ENCODE measurements around the gene NMNAT2. TPM values are rescaled to one million over a fixed set of nuclear protein-coding genes. Genes with fewer than 3 reads are reported as not detected.

NMNAT2 gene
- total and polyA plus RNA-seq, 2 experiments from 2014 or later: 3.6 to 10.0 TPM

DNA sequence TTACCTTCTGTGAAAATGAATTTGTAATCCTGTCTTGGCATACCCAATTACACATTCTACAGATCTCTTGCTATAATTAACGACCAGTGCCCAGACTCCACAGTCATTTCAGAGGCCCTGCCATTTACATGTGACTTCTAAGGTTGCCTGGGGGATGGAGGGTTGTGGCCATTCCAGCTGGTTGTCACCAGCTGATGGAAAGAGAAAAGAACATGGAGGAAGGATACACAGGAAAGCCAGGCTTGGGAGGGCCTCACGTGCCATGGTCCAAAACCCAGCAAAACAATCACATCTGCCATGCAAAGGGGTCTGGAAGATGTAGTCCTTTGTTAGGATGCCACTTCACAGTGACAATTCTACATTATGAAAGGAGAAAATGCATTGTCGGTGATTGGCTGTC lies 172.8 kb downstream of the NMNAT2 start:
- no peaks in the 10 kb centered on the region for H3K4me1 ChIP-seq (ENCODE audit: insufficient read depth)
- Mint-ChIP-seq H3K27ac (no peak overlapping the region), H3K4me1 (peaks cover 9% of the 10 kb centered on the region), H3K9me3 (peaks cover 2% of the 10 kb centered on the region; the same call in 1 of the 3 replicates), H3K36me3 (ENCODE audit: low read depth) (peaks cover 8% of the 10 kb centered on the region; the same call in 2 of the 3 replicates), H3K4me3 (no peak overlapping the region), H3K27me3 (ENCODE audit: insufficient read depth, low read depth, poor library complexity) (no peaks in the 10 kb centered on the region)
- no peak overlapping the region for H3K27ac ChIP-seq (ENCODE audit: low read depth)
- no peaks in the 10 kb centered on the region for H3F3A ChIP-seq (replicated peaks; ENCODE audit: low read depth)
- H4K20me1 ChIP-seq (replicated peaks; ENCODE audit: insufficient read depth): no peaks in the 10 kb centered on the region
- H2AFZ ChIP-seq: no peak overlapping the region
- no peaks in the 10 kb centered on the region for H3K9me2 ChIP-seq (ENCODE audit: insufficient read depth)
- 0 out of 2 replicates have a peak, but pooled peaks cover 4% of the 10 kb centered on the region for H3K36me3 ChIP-seq (ENCODE audit: insufficient read depth)
- no peak for TF ChIP-seq NANOG (IDR thresholded peaks at IDR 0.05; ENCODE audit: borderline replicate concordance)
- TF ChIP-seq JUNB (IDR thresholded peaks at IDR 0.05; ENCODE audit: unreplicated experiment): no peak
- H3K27me3 ChIP-seq (ENCODE audit: insufficient read depth): no peaks in the 10 kb centered on the region
- ATAC-seq (no peak), DNase-seq (ENCODE audit: low spot score) (no peak)
- H3K79me2 ChIP-seq (replicated peaks; ENCODE audit: insufficient read depth): no peaks in the 10 kb centered on the region
- H3K4me2 ChIP-seq: no peak overlapping the region
- H3K4me3 ChIP-seq: no peak overlapping the region

GRCh38 chr1:183244466-183244865 lies 173.7 kb downstream of the NMNAT2 start:
- Histone ChIP-seq H3K9me2 (ENCODE audit: insufficient read depth) (no peaks in the 10 kb centered on the region), H3K27me3 (ENCODE audit: insufficient read depth) (no peaks in the 10 kb centered on the region), H3K4me1 (ENCODE audit: insufficient read depth) (no peaks in the 10 kb centered on the region), H3K4me2 (no peak overlapping the region), H4K20me1 (replicated peaks; ENCODE audit: insufficient read depth) (no peaks in the 10 kb centered on the region), H3K36me3 (ENCODE audit: insufficient read depth) (peaks cover 4% of the 10 kb centered on the region; the same call in 1 of the 2 replicates), H3K27ac (ENCODE audit: low read depth) (no peak overlapping the region), H3K79me2 (replicated peaks; ENCODE audit: insufficient read depth) (no peaks in the 10 kb centered on the region), H2AFZ (no peak overlapping the region), H3F3A (replicated peaks; ENCODE audit: low read depth) (no peaks in the 10 kb centered on the region), H3K4me3 (no peak overlapping the region)
- Mint-ChIP-seq H3K9me3 (peaks cover 2% of the 10 kb centered on the region; the same call in 1 of the 3 replicates), H3K4me1 (peaks cover 9% of the 10 kb centered on the region), H3K36me3 (ENCODE audit: low read depth) (peaks cover 7% of the 10 kb centered on the region; the same call in 1 of the 3 replicates), H3K27me3 (ENCODE audit: insufficient read depth, low read depth, poor library complexity) (peaks cover 2% of the 10 kb centered on the region), H3K4me3 (no peak overlapping the region), H3K27ac (no peak overlapping the region)
- no peak for ATAC-seq
- DNase-seq (ENCODE audit: low spot score): no peak
- TF ChIP-seq, protein P1, sequence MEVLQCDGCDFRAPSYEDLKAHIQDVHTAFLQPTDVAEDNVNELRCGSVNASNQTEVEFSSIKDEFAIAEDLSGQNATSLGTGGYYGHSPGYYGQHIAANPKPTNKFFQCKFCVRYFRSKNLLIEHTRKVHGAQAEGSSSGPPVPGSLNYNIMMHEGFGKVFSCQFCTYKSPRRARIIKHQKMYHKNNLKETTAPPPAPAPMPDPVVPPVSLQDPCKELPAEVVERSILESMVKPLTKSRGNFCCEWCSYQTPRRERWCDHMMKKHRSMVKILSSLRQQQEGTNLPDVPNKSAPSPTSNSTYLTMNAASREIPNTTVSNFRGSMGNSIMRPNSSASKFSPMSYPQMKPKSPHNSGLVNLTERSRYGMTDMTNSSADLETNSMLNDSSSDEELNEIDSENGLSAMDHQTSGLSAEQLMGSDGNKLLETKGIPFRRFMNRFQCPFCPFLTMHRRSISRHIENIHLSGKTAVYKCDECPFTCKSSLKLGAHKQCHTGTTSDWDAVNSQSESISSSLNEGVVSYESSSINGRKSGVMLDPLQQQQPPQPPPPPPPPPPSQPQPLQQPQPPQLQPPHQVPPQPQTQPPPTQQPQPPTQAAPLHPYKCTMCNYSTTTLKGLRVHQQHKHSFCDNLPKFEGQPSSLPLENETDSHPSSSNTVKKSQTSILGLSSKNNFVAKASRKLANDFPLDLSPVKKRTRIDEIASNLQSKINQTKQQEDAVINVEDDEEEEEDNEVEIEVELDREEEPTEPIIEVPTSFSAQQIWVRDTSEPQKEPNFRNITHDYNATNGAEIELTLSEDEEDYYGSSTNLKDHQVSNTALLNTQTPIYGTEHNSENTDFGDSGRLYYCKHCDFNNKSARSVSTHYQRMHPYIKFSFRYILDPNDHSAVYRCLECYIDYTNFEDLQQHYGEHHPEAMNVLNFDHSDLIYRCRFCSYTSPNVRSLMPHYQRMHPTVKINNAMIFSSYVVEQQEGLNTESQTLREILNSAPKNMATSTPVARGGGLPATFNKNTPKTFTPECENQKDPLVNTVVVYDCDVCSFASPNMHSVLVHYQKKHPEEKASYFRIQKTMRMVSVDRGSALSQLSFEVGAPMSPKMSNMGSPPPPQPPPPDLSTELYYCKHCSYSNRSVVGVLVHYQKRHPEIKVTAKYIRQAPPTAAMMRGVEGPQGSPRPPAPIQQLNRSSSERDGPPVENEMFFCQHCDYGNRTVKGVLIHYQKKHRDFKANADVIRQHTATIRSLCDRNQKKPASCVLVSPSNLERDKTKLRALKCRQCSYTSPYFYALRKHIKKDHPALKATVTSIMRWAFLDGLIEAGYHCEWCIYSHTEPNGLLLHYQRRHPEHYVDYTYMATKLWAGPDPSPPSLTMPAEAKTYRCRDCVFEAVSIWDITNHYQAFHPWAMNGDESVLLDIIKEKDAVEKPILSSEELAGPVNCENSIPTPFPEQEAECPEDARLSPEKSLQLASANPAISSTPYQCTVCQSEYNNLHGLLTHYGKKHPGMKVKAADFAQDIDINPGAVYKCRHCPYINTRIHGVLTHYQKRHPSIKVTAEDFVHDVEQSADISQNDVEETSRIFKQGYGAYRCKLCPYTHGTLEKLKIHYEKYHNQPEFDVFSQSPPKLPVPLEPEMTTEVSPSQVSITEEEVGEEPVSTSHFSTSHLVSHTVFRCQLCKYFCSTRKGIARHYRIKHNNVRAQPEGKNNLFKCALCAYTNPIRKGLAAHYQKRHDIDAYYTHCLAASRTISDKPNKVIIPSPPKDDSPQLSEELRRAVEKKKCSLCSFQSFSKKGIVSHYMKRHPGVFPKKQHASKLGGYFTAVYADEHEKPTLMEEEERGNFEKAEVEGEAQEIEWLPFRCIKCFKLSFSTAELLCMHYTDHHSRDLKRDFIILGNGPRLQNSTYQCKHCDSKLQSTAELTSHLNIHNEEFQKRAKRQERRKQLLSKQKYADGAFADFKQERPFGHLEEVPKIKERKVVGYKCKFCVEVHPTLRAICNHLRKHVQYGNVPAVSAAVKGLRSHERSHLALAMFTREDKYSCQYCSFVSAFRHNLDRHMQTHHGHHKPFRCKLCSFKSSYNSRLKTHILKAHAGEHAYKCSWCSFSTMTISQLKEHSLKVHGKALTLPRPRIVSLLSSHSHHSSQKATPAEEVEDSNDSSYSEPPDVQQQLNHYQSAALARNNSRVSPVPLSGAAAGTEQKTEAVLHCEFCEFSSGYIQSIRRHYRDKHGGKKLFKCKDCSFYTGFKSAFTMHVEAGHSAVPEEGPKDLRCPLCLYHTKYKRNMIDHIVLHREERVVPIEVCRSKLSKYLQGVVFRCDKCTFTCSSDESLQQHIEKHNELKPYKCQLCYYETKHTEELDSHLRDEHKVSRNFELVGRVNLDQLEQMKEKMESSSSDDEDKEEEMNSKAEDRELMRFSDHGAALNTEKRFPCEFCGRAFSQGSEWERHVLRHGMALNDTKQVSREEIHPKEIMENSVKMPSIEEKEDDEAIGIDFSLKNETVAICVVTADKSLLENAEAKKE (CRISPR knock-in tag; IDR thresholded peaks at IDR 0.05): no peak
